HepG2 (cell line): ENCODE results near the gene KCNB1. TPM values are rescaled to one million over a fixed set of nuclear protein-coding genes. Genes with fewer than 3 reads are reported as not detected.

ENCODE experiments used
- ATAC-seq: fragments of 200-7000 bp; cut with Tn5 transposase; 3 replicates; pipeline ENCODE4 v1.9.1; 2020; ENCODE audit warnings: mild to moderate bottlenecking, moderate library complexity
- BruUV-seq: library from RNA; stranded (reverse); fragments of 400-500 nt; replicated peaks from 2 replicates; lab custom pipeline; 2021; lab: Mats Ljungman, UMichigan
- CTCF ChIA-PET: fragments of 300-600 bp; formaldehyde crosslinking; extraction: SDS; loops from one replicate; lab custom pipeline; 2021; ENCODE audit warnings: low total read pairs, inconsistent platforms, low intra/inter-chr PET ratio; lab: Yijun Ruan, JAX
- POLR2A ChIA-PET: fragments of 350-600 bp; sonication (Branson Sonifier 250); formaldehyde crosslinking; loops from one replicate; lab custom pipeline; 2020; ENCODE audit warnings: antibody characterized with exemption, inconsistent platforms; lab: Yijun Ruan, JAX
- DNase-seq: peaks from one replicate; pipeline ENCODE4 v3.0.0-alpha.2; 2015; ENCODE audit warnings: low spot score
- FAIRE-seq: peaks from 3 replicates; lab custom pipeline; 2011; peaks lifted over from hg19 to GRCh38; lab: Jason Lieb, UNC
- H2AFZ ChIP-seq: one replicate; pipeline ENCODE4 v1.6.1; 2011; ENCODE audit warnings: low read length, inconsistent platforms
- H3K27ac ChIP-seq: fragments of 300-600 bp; 3 replicates; pipeline ENCODE4 v1.8.0; 2011; ENCODE audit warnings: mixed run types, mild to moderate bottlenecking, mixed read lengths, low read length, inconsistent platforms; ENCODE audit not compliant: insufficient read depth; ENCODE audit errors: extremely low read length
- H3K27me3 ChIP-seq, 2 experiments: fragments of 200-600 bp in 1 of 2; 2 replicates in 1 of 2; 3 replicates in 1 of 2; pipeline versions ENCODE4 v1.6.0 to v1.8.0; 2011; ENCODE audit warnings: low read length in 2 of 2, mild to moderate bottlenecking in 2 of 2, moderate library complexity in 2 of 2, inconsistent platforms in 1 of 2; ENCODE audit not compliant: insufficient read depth in 2 of 2, control insufficient read depth in 1 of 2
- H3K36me3 ChIP-seq, 2 experiments: fragments of 200-600 bp in 1 of 2; replicated peaks in 1 of 2; 2 replicates in 1 of 2; 3 replicates in 1 of 2; pipeline versions ENCODE4 v1.5.1 to v1.8.0; 2011; ENCODE audit warnings: low read length in 2 of 2, inconsistent platforms in 1 of 2; ENCODE audit not compliant: insufficient read depth in 2 of 2, control insufficient read depth in 1 of 2
- H3K4me1 ChIP-seq: 2 replicates; pipeline ENCODE4 v1.5.1; 2012; ENCODE audit warnings: low read length, inconsistent platforms; ENCODE audit not compliant: insufficient read depth
- H3K4me2 ChIP-seq: 2 replicates; pipeline ENCODE4 v1.6.0; 2011; ENCODE audit warnings: low read depth, low read length, inconsistent platforms
- H3K4me3 ChIP-seq, 3 experiments: fragments of 200-600 bp in 1 of 3; sonication (generic), shearing (Covaris generic) in 1 of 3; replicated peaks in 1 of 3; 2 replicates each; pipeline ENCODE4 v1.5.1; 2011 to 2016; ENCODE audit warnings: low read length in 3 of 3, inconsistent platforms in 2 of 3, low read depth in 2 of 3, mild to moderate bottlenecking in 2 of 3, control low read depth in 1 of 3, mixed read lengths in 1 of 3; ENCODE audit not compliant: insufficient read depth in 1 of 3
- H3K79me2 ChIP-seq: one replicate; pipeline ENCODE4 v1.6.1; 2011; ENCODE audit warnings: low read length, inconsistent platforms; ENCODE audit not compliant: insufficient read depth
- H3K9ac ChIP-seq: 2 replicates; pipeline ENCODE4 v1.6.0; 2011; ENCODE audit warnings: mild to moderate bottlenecking, low read depth, low read length, inconsistent platforms; ENCODE audit not compliant: insufficient read depth
- H3K9me3 ChIP-seq: 2 replicates; pipeline ENCODE4 v1.5.1; 2012; ENCODE audit warnings: mild to moderate bottlenecking, low read length
- H4K20me1 ChIP-seq: 2 replicates; pipeline ENCODE4 v1.6.0; 2011; ENCODE audit warnings: inconsistent platforms, mild to moderate bottlenecking, low read length, moderate library complexity; ENCODE audit not compliant: insufficient read depth
- ARNT ChIP-seq: fragments of 450-650 bp; IDR thresholded peaks from 2 replicates; pipeline ENCODE4 v1.6.1; 2017
- BORCS8-MEF2B ChIP-seq: sonication (generic); formaldehyde crosslinking; IDR thresholded peaks from 2 replicates; pipeline ENCODE4 v1.8.0; 2022; ENCODE audit warnings: mild to moderate bottlenecking, missing genetic modification reagents
- CEBPG ChIP-seq: IDR thresholded peaks from 2 replicates; pipeline ENCODE4 v1.6.1; 2016
- CREB1 ChIP-seq, 2 experiments: fragments of 450-650 bp in 1 of 2; IDR thresholded peaks; 2 replicates each; pipeline ENCODE4 v1.6.1; 2016 to 2017; ENCODE audit warnings: control low read depth in 1 of 2, mild to moderate bottlenecking in 1 of 2, missing compliant biosample characterization in 1 of 2, missing genetic modification characterization in 1 of 2
- ESRRA ChIP-seq: sonication (generic); formaldehyde crosslinking; IDR thresholded peaks from 2 replicates; pipeline ENCODE4 v1.5.1; 2020; ENCODE audit warnings: mild to moderate bottlenecking, low read depth, missing genetic modification reagents
- GATAD1 ChIP-seq: IDR thresholded peaks from 2 replicates; pipeline ENCODE4 v1.6.1; 2016; ENCODE audit warnings: missing genetic modification reagents, missing compliant biosample characterization
- HOXD1 ChIP-seq: sonication (generic); formaldehyde crosslinking; IDR thresholded peaks from 2 replicates; pipeline ENCODE4 v1.5.0; 2020; ENCODE audit warnings: missing genetic modification reagents
- NFIC ChIP-seq: IDR thresholded peaks from 2 replicates; pipeline ENCODE4 v1.6.1; 2012; ENCODE audit warnings: mild to moderate bottlenecking, low read length, inconsistent platforms
- POLR2G ChIP-seq: fragments of 200-400 bp; formaldehyde crosslinking; IDR thresholded peaks from 2 replicates; pipeline ENCODE4 v1.6.1; 2018; ENCODE audit warnings: mild to moderate bottlenecking, low read depth, low read length, moderate library complexity
- SP1 ChIP-seq, 2 experiments: fragments of 450-650 bp in 1 of 2; sonication (generic) in 1 of 2; formaldehyde crosslinking in 1 of 2; IDR thresholded peaks; 2 replicates each; pipeline versions ENCODE4 v1.4.0 to v1.6.1; 2016 to 2020; ENCODE audit warnings: missing genetic modification reagents in 1 of 2
- TARDBP ChIP-seq: sonication (generic); formaldehyde crosslinking; IDR thresholded peaks from 2 replicates; pipeline ENCODE4 v1.8.0; 2022; ENCODE audit warnings: mild to moderate bottlenecking, missing genetic modification reagents
- ZNF12 ChIP-seq: sonication (generic); formaldehyde crosslinking; IDR thresholded peaks from 2 replicates; pipeline ENCODE4 v1.5.0; 2020; ENCODE audit warnings: missing genetic modification reagents
- ZNF20 ChIP-seq: sonication (generic); formaldehyde crosslinking; IDR thresholded peaks from 2 replicates; pipeline ENCODE4 v1.4.0; 2020; ENCODE audit warnings: mild to moderate bottlenecking, moderate library complexity, missing genetic modification reagents
- ZNF264 ChIP-seq: sonication (generic); formaldehyde crosslinking; IDR thresholded peaks from 2 replicates; pipeline ENCODE4 v1.4.0; 2020; ENCODE audit warnings: missing genetic modification reagents
- ZNF282 ChIP-seq: fragments of 450-650 bp; IDR thresholded peaks from 2 replicates; pipeline ENCODE4 v1.6.1; 2018; ENCODE audit not compliant: partially characterized antibody
- ZNF30 ChIP-seq: sonication (generic); formaldehyde crosslinking; IDR thresholded peaks from 2 replicates; pipeline ENCODE4 v1.5.0; 2020; ENCODE audit warnings: mild to moderate bottlenecking, missing genetic modification reagents
- ZNF44 ChIP-seq: sonication (generic); formaldehyde crosslinking; IDR thresholded peaks from 2 replicates; pipeline ENCODE4 v1.5.1; 2020; ENCODE audit warnings: mild to moderate bottlenecking, missing genetic modification reagents
- ZNF563 ChIP-seq: sonication (generic); formaldehyde crosslinking; IDR thresholded peaks from 2 replicates; pipeline ENCODE4 v1.8.0; 2022; ENCODE audit warnings: mild to moderate bottlenecking, moderate library complexity, missing genetic modification reagents
- ZNF629 ChIP-seq: sonication (generic); formaldehyde crosslinking; conservative IDR thresholded peaks from 2 replicates; pipeline ENCODE4 v1.5.0; 2020; ENCODE audit warnings: missing genetic modification reagents
- WGBS: methylation state at CpG from one replicate; pipeline ENCODE4 v1.1.6; 2017; ENCODE audit warnings: low lambda C conversion rate; 5-methylcytosine and 5-hydroxymethylcytosine counted together
- in situ Hi-C: cut with HindIII; loops from 2 replicates; pipeline ENCODE4 v1.10.0; 2017; ENCODE audit warnings: low pct_unique_long_range_greater_than_20kb; ENCODE audit not compliant: extremely low pct_ligation_motif_present
- intact Hi-C: fragments of 100-400 bp; cut with micrococcal nuclease; formaldehyde crosslinking; loops from one replicate; pipeline ENCODE4 v1.10.0; 2022; ENCODE audit not compliant: unreplicated experiment
- polyA plus RNA-seq, 8 experiments: library from polyadenylated mRNA; depleted of rRNA in 3 of 8; stranded (reverse) in 7 of 8; unstranded in 1 of 8; fragments of >200 nt; fragmentation: Illumina TruSeq in 4 of 8; extraction: Trizol in 4 of 8; gene quantifications; 2 replicates each; pipeline versions ENCODE4 v1.2.1 to v1.2.3, GENCODE V29; 2011 to 2016; ENCODE audit warnings: low read depth in 4 of 8, missing spikeins in 1 of 8, mixed read lengths in 1 of 8; ENCODE audit not compliant: insufficient read depth in 1 of 8
- total RNA-seq, 5 experiments: library from RNA; depleted of rRNA; stranded (reverse); fragments of >200 nt; fragmentation: Illumina TruSeq; extraction: Trizol; gene quantifications; 2 replicates each; pipeline ENCODE4 v1.2.3, GENCODE V29; 2016; ENCODE audit warnings: low read depth in 1 of 5
- TF ChIP-seq, protein P1 (sequence below): sonication (generic); formaldehyde crosslinking; IDR thresholded peaks from 2 replicates; pipeline ENCODE4 v1.4.0; 2020; ENCODE audit warnings: missing genetic modification reagents

Gene KCNB1
- total and polyA plus RNA-seq, 2 of the 13 experiments (the other 11 are each of a cell fraction or from before 2014, with no cell fraction given), result 0.02 TPM; not detected in 1

DNA sequence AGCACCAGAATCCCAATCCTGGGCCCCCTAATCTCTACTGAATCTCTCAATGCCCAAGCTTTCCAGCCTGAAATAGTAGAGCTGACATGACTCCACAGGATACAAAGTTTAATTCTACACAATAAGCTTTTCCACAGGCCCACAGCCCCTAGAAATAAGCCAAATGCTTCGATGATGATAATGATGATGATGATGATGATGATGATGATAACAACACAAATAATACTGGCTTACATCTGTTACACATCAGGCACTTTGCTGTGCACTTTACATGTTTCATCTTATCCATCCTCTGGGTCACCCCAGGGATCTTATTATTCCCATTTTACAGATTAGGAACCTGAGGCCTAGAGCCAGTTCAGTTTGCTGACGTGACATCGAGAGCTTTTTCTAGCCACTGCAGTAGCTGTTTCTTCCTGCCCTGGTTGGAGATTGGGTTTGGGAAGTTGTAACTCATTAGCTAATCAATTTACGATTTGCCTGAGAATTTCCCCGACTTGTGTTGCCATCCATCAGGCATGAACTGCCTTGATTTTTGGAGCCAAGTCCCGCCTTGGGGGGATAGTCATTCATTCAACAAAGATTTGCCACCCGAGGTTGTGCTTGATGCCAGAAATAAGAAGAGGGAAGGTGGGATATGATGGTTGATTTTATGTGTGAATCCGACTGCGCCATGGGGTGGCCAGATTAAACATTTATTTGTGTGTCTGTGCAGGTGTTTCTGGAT lies 20.4 kb downstream of the KCNB1 start:
- in situ Hi-C loops, result no loop called here
- CTCF ChIA-PET, result no interaction called here

DNA sequence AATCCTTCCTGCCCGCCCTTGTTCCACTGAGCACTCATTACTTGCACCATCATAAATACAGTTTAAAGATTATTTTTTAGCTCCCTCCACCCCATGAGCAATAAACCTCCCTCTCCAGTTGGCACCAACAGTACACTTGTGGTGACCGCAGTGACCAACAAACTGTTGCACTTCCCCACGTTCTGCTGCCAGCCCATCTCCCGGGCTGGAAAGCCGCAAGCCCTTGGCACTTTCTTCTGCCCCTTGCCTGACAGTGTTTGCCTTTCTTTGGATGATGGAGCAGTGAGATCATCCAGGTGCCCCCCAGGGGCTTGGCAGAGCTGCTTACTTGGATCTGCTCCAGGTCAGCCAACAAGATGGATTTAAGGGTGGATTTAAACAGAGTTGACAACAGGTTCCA lies 21.6 kb downstream of the KCNB1 start:
- Histone ChIP-seq H3K9ac (no peak overlapping the region), H3K27ac (no peak overlapping the region), H3K4me3 (no peak overlapping the region), H3K79me2 (no peaks in the 10 kb centered on the region), H4K20me1 (no peaks in the 10 kb centered on the region), H3K36me3 (no peaks in the 10 kb centered on the region), H3K4me1 (no peaks in the 10 kb centered on the region), H3K9me3 (no peaks in the 10 kb centered on the region), H3K27me3 (peaks cover 10 to 62% of the 10 kb centered on the region in 2 experiments; a peak in 3 of 5 replicates), H3K4me2 (no peak overlapping the region), H2AFZ (no peak overlapping the region)
- ATAC-seq (no peak), DNase-seq (no peak), FAIRE-seq (no peak)
- in situ Hi-C loops, result no loop called here
- POLR2A ChIA-PET, result no interaction called here
- intact Hi-C loops, result no loop called here
- CTCF ChIA-PET, result no interaction called here
- WGBS, result 48% methylated on average over 5 of the region's 5 CpGs
- TF ChIP-seq SP1 (IDR thresholded peaks at IDR 0.05) (no peak), SP1 (CRISPR knock-in tag; IDR thresholded peaks at IDR 0.05) (no peak), GATAD1 (CRISPR knock-in tag) (no peak), ZNF282 (no peak), NFIC (no peak), ZNF264 (CRISPR knock-in tag) (no peak), BORCS8-MEF2B (CRISPR knock-in tag) (no peak), ARNT (no peak), TARDBP (CRISPR knock-in tag) (no peak), ZNF563 (no peak), ZNF30 (CRISPR knock-in tag) (no peak), ZNF44 (no peak), ZNF20 (CRISPR knock-in tag) (no peak), HOXD1 (no peak), ZNF12 (CRISPR knock-in tag) (no peak)
- TF ChIP-seq, protein P1, sequence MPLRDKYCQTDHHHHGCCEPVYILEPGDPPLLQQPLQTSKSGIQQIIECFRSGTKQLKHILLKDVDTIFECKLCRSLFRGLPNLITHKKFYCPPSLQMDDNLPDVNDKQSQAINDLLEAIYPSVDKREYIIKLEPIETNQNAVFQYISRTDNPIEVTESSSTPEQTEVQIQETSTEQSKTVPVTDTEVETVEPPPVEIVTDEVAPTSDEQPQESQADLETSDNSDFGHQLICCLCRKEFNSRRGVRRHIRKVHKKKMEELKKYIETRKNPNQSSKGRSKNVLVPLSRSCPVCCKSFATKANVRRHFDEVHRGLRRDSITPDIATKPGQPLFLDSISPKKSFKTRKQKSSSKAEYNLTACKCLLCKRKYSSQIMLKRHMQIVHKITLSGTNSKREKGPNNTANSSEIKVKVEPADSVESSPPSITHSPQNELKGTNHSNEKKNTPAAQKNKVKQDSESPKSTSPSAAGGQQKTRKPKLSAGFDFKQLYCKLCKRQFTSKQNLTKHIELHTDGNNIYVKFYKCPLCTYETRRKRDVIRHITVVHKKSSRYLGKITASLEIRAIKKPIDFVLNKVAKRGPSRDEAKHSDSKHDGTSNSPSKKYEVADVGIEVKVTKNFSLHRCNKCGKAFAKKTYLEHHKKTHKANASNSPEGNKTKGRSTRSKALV, result no peak
- no TSS peak for BruUV-seq

More for the DNA sequence above, 20.4 kb downstream of the KCNB1 start:
- Histone ChIP-seq H3K9ac (no peak overlapping the region), H3K36me3 (no peaks in the 10 kb centered on the region), H3K4me1 (no peaks in the 10 kb centered on the region), H3K27ac (no peak overlapping the region), H3K4me3 (no peak overlapping the region), H3K79me2 (no peaks in the 10 kb centered on the region), H3K27me3 (peaks cover 10 to 51% of the 10 kb centered on the region in 2 experiments; a peak in 3 of 5 replicates), H4K20me1 (no peaks in the 10 kb centered on the region), H3K9me3 (no peaks in the 10 kb centered on the region), H2AFZ (no peak overlapping the region), H3K4me2 (no peak overlapping the region)
- no peak for DNase-seq
- intact Hi-C loops, result no loop called here
- no peak for ATAC-seq
- no peak for TF ChIP-seq ESRRA (CRISPR knock-in tag)
- no peak for TF ChIP-seq CEBPG
- no peak for TF ChIP-seq POLR2G
- TF ChIP-seq CREB1 (IDR thresholded peaks at IDR 0.05), result peak; percentile 84
- no peak for TF ChIP-seq CREB1 (CRISPR knock-in tag; IDR thresholded peaks at IDR 0.05)
- TF ChIP-seq ZNF629, result peak; percentile 27; the same call in 1 of the 2 replicates
- peak; percentile 21 for FAIRE-seq
- no TSS peak for BruUV-seq
- POLR2A ChIA-PET, result no interaction called here
- WGBS, result 20% methylated on average over 9 of the region's 9 CpGs
